ENCODE data around the gene PARVG.

PARVG gene

GRCh38 chr22:44145544-44145943, 35.2 kb upstream of the PARVG start:
- no peak for TF ChIP-seq CTCF (IDR thresholded peaks at IDR 0.05; ENCODE audit: low read depth, low read length)
- no peak overlapping the region for H3K4me3 ChIP-seq (ENCODE audit: low read depth, low read length)

- no peak for TF ChIP-seq CTCF (IDR thresholded peaks at IDR 0.05; ENCODE audit: low read depth, low read length)
- no peak overlapping the region for H3K4me3 ChIP-seq (ENCODE audit: low read depth, low read length)
These were observed 34.5 kb upstream of the PARVG start for GRCh38 chr22:44146088-44146861.

- TF ChIP-seq CTCF (IDR thresholded peaks at IDR 0.05; ENCODE audit: low read depth, low read length), result no peak
- H3K4me3 ChIP-seq (ENCODE audit: low read depth, low read length), result no peak overlapping the region
These were observed 33.6 kb upstream of the PARVG start for GRCh38 chr22:44147008-44147645.

- TF ChIP-seq CTCF (IDR thresholded peaks at IDR 0.05; ENCODE audit: low read depth, low read length), result no peak
These were observed 32.7 kb upstream of the PARVG start for GRCh38 chr22:44147821-44148574.

GRCh38 chr22:44151676-44152075, 29.0 kb upstream of the PARVG start:
- no peak overlapping the region for H3K4me3 ChIP-seq (ENCODE audit: low read depth, low read length)
- no peak for TF ChIP-seq CTCF (IDR thresholded peaks at IDR 0.05; ENCODE audit: low read depth, low read length)

More at GRCh38 chr22:44147821-44148574, 32.7 kb upstream of the PARVG start:
- H3K4me3 ChIP-seq (ENCODE audit: low read depth, low read length), result no peak overlapping the region

- TF ChIP-seq CTCF (IDR thresholded peaks at IDR 0.05; ENCODE audit: low read depth, low read length), result no peak
- H3K4me3 ChIP-seq (ENCODE audit: low read depth, low read length), result no peak overlapping the region
These were observed 27.0 kb upstream of the PARVG start for GRCh38 chr22:44153710-44154109.
